DND-41 (cell line): ENCODE measurements around the gene ABLIM3.

ENCODE experiments used
- EZH2 ChIP-seq: IDR thresholded peaks from 3 replicates; pipeline ENCODE4 v1.6.1; 2012; ENCODE audit warnings: borderline replicate concordance, low read depth, mild to moderate bottlenecking, moderate library complexity, low read length, inconsistent platforms; ENCODE audit not compliant: severe bottlenecking
- TF ChIP-seq, protein P1 (sequence below): IDR thresholded peaks from 2 replicates; pipeline ENCODE4 v1.5.1; 2012; ENCODE audit warnings: borderline replicate concordance, low read length, moderate library complexity, mild to moderate bottlenecking; ENCODE audit not compliant: poor library complexity, severe bottlenecking; ENCODE audit errors: extremely low read depth

GRCh38 chr5:149154650-149155049 is 13.4 kb downstream of the ABLIM3 start:
- TF ChIP-seq, protein P1, sequence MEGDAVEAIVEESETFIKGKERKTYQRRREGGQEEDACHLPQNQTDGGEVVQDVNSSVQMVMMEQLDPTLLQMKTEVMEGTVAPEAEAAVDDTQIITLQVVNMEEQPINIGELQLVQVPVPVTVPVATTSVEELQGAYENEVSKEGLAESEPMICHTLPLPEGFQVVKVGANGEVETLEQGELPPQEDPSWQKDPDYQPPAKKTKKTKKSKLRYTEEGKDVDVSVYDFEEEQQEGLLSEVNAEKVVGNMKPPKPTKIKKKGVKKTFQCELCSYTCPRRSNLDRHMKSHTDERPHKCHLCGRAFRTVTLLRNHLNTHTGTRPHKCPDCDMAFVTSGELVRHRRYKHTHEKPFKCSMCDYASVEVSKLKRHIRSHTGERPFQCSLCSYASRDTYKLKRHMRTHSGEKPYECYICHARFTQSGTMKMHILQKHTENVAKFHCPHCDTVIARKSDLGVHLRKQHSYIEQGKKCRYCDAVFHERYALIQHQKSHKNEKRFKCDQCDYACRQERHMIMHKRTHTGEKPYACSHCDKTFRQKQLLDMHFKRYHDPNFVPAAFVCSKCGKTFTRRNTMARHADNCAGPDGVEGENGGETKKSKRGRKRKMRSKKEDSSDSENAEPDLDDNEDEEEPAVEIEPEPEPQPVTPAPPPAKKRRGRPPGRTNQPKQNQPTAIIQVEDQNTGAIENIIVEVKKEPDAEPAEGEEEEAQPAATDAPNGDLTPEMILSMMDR: no peak
- TF ChIP-seq EZH2: no peak
